Lung (tissue), 12 donors: ENCODE data around the gene OR8B12. TPM values are rescaled to one million over a fixed set of nuclear protein-coding genes. Genes with fewer than 3 reads are reported as not detected.

ENCODE experiments used
- ATAC-seq: fragments of 200-7000 bp; cut with Tn5 transposase; one replicate; pipeline ENCODE4 v1.9.1; 2020; ENCODE audit warnings: moderate number of reproducible peaks; ENCODE audit not compliant: insufficient read depth, low FRiP score
- DNase-seq, 3 donors: peaks; one replicate each; pipeline ENCODE4 v3.0.0-alpha.2; 2013 to 2017
- H3K27ac ChIP-seq, 2 donors: one replicate each; pipeline ENCODE4 v1.5.1; 2013; ENCODE audit warnings: mild to moderate bottlenecking in 2 of 2, moderate library complexity in 2 of 2, control low read depth in 1 of 2, inconsistent platforms in 1 of 2, low read depth in 1 of 2, low read length in 1 of 2
- H3K27me3 ChIP-seq, 3 donors: one replicate each; pipeline ENCODE4 v1.5.1; 2013; ENCODE audit warnings: low read length in 2 of 3; ENCODE audit not compliant: control insufficient read depth in 3 of 3, insufficient read depth in 3 of 3
- H3K36me3 ChIP-seq, 4 donors: one replicate each; pipeline ENCODE4 v1.5.1; 2013; ENCODE audit warnings: low read length in 4 of 4, mild to moderate bottlenecking in 1 of 4, moderate library complexity in 1 of 4; ENCODE audit not compliant: control insufficient read depth in 4 of 4, insufficient read depth in 4 of 4
- H3K4me1 ChIP-seq, 5 donors: one replicate each; pipeline ENCODE4 v1.5.1; 2013; ENCODE audit warnings: low read length in 5 of 5, mild to moderate bottlenecking in 2 of 5, moderate library complexity in 1 of 5; ENCODE audit not compliant: control insufficient read depth in 5 of 5, insufficient read depth in 5 of 5
- H3K4me3 ChIP-seq: one replicate; pipeline ENCODE4 v1.5.1; 2013; ENCODE audit warnings: mild to moderate bottlenecking, control low read depth, moderate library complexity
- H3K9ac ChIP-seq, 2 donors: one replicate each; pipeline ENCODE4 v1.5.1; 2013; ENCODE audit warnings: low read length in 2 of 2, control low read depth in 1 of 2; ENCODE audit not compliant: insufficient read depth in 1 of 2
- H3K9me3 ChIP-seq, 4 donors: one replicate each; pipeline ENCODE4 v1.5.1; 2013; ENCODE audit warnings: low read length in 3 of 4, mild to moderate bottlenecking in 1 of 4, moderate library complexity in 1 of 4; ENCODE audit not compliant: control insufficient read depth in 4 of 4, insufficient read depth in 3 of 4
- WGBS, 2 donors: extraction: QIAGEN DNeasy Blood & Tissue Kit; methylation state at CpG; one replicate each; pipeline ENCODE4 v1.1.7; 2013; 5-methylcytosine and 5-hydroxymethylcytosine counted together
- polyA plus RNA-seq, 2 donors: library from polyadenylated mRNA; stranded (reverse); fragments of 200-250 nt; gene quantifications; one replicate each; pipeline ENCODE4 v1.2.1, GENCODE V29; 2013
- total RNA-seq, 2 donors: library from RNA; depleted of rRNA in 1 of 2; stranded (reverse); fragments of >200 nt in 1 of 2; gene quantifications; one replicate each; pipeline ENCODE4 v1.2.1, GENCODE V29; 2014 to 2021
- TF ChIP-seq, protein P1 (sequence below): IDR thresholded peaks from 2 replicates; pipeline ENCODE4 v1.5.1; 2012; ENCODE audit warnings: mild to moderate bottlenecking; ENCODE audit errors: control extremely low read depth, extremely low read depth
- donor health status: control.
- donor health status: control.
- donor health status: Bipolar disorder and iron deficiency.
- donor health status: healthy.
- donor health status: DM: yes; HTN: yes; CAD: no.

The OR8B12 gene
- total and polyA plus RNA-seq, 4 donors: not detected

GRCh38 chr11:124586238-124586860 lies 42.9 kb upstream of the OR8B12 start:
- WGBS, 2 donors: 41 to 52% methylated on average over 3 of the region's 3 CpGs
- ATAC-seq: no peak
- Histone ChIP-seq H3K9me3 (no peaks in the 10 kb centered on the region), H3K4me1 (peaks cover 0 to 3% (median 0%) of the 10 kb centered on the region in 5 donors), H3K9ac (no peak overlapping the region), H3K36me3 (no peaks in the 10 kb centered on the region), H3K4me3 (no peak overlapping the region), H3K27ac (no peak overlapping the region), H3K27me3 (no peaks in the 10 kb centered on the region)
- TF ChIP-seq, protein P1, sequence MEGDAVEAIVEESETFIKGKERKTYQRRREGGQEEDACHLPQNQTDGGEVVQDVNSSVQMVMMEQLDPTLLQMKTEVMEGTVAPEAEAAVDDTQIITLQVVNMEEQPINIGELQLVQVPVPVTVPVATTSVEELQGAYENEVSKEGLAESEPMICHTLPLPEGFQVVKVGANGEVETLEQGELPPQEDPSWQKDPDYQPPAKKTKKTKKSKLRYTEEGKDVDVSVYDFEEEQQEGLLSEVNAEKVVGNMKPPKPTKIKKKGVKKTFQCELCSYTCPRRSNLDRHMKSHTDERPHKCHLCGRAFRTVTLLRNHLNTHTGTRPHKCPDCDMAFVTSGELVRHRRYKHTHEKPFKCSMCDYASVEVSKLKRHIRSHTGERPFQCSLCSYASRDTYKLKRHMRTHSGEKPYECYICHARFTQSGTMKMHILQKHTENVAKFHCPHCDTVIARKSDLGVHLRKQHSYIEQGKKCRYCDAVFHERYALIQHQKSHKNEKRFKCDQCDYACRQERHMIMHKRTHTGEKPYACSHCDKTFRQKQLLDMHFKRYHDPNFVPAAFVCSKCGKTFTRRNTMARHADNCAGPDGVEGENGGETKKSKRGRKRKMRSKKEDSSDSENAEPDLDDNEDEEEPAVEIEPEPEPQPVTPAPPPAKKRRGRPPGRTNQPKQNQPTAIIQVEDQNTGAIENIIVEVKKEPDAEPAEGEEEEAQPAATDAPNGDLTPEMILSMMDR: peak; percentile 50
- peak; percentile 58 to 80 (median 65) for DNase-seq

DNA sequence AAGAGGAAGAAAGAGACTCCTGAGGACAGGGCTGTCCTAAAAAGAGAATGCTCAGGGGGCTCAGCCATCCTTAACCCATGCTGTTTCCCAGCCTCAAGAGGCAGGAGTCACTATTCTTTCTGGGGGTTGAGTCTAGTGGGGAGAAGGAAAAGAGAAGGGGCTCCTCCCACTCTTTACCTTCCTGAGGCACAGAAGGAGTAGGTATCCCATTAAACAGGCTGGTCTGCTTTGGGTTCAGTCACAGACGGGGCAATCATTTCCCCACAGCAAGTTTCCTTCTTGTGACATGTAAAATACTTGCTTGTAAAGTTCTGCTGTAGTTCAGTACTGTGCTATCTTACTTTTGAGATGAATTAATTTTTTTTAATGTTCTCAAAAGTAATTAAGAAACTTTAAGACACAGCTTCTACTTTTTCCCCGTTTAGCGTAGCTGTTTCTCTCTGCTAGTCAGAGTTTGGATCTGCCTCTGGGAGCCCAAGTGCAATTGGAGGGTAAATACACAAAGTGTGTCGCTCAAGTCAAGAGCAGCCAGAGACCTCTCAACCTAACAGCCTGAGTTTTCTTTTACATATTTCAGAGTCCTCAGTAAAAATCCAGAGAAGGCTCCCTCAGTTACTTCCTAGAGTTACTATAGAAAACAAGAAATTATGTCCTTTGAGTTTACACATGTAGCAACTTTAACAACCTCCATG lies 41.4 kb upstream of the OR8B12 start:
- Histone ChIP-seq H3K9ac (no peak overlapping the region), H3K36me3 (no peaks in the 10 kb centered on the region), H3K4me3 (no peak overlapping the region), H3K27ac (peak overlapping the region in 1 of 2 donors; percentile 20), H3K27me3 (no peaks in the 10 kb centered on the region), H3K4me1 (peaks cover 0 to 3% (median 0%) of the 10 kb centered on the region in 5 donors), H3K9me3 (no peaks in the 10 kb centered on the region)
- TF ChIP-seq, protein P1: no peak
- 56 to 82% methylated on average over 4 of the region's 4 CpGs for WGBS, 2 donors
- no peak for ATAC-seq
- peak; percentile 16 to 50 (median 26) for DNase-seq

DNA sequence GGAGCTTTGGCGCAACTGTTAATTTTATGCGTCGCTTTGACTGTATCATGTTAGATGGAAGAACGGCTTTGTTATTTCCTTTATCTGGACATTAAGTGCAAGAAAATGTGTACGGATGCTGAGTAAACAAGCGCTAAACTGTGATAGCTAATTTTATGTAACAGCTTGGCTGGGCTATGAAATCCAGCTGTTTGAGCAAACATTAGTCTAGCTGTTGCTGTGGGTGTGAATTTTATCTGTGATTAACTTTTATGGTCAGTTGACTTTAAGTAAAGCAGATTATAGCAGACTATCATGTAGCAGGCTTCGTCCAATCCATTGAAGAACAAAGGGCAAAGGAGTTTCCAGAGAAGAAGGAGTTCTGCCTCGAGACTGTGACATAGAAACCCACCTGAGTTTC lies 40.3 kb upstream of the OR8B12 start:
- DNase-seq: no peak
- WGBS, 2 donors: 75 to 92% methylated on average over 8 of the region's 8 CpGs
- H3K9ac ChIP-seq: no peak overlapping the region

More for the DNA sequence above, 40.3 kb upstream of the OR8B12 start:
- TF ChIP-seq, protein P1: no peak
- Histone ChIP-seq H3K27ac (no peak overlapping the region), H3K27me3 (no peaks in the 10 kb centered on the region), H3K4me3 (no peak overlapping the region), H3K9me3 (no peaks in the 10 kb centered on the region), H3K4me1 (peaks cover 0 to 3% (median 0%) of the 10 kb centered on the region in 5 donors), H3K36me3 (no peaks in the 10 kb centered on the region)
- no peak for ATAC-seq
